ENCODE data around the gene TCTN3. TPM values are rescaled to one million over a fixed set of nuclear protein-coding genes. Genes with fewer than 3 reads are reported as not detected.
"Not testable (repeated sequence)": the region's sequence is repeated elsewhere in the genome, so short reads cannot be mapped to it uniquely, and the experiment has no call there.

TCTN3 gene
- total RNA-seq, 6 experiments from 2014 or later, result 15.5 to 24.3 (median 19.1) TPM

- TF ChIP-seq CTCF (IDR thresholded peaks at IDR 0.05) (no peak), POLR2A (IDR thresholded peaks at IDR 0.05) (no peak)
- DNase-seq (no peak), ATAC-seq (no peak)
- 100% methylated on average over 3 of the region's 4 CpGs for WGBS (ENCODE audit: insufficient coverage, low coverage, low lambda C conversion rate, missing lambda C conversion rate)
- intact Hi-C loops (cut with DNase I), result no loop called here
- Histone ChIP-seq H3K36me3 (peaks cover 0 to 33% (median 15%) of the 10 kb centered on the region in 4 donors), H3K4me3 (no peak overlapping the region), H3K4me1 (peaks cover 0 to 8% (median 0%) of the 10 kb centered on the region in 4 donors), H3K9me3 (no peaks in the 10 kb centered on the region), H3K27ac (no peak overlapping the region), H3K27me3 (no peaks in the 10 kb centered on the region)
Observed at GRCh38 chr10:95637911-95638310, 55.8 kb downstream of the TCTN3 start.

- WGBS (ENCODE audit: insufficient coverage, low coverage, low lambda C conversion rate, missing lambda C conversion rate), result 89% methylated on average over 3 of the region's 10 CpGs
- Histone ChIP-seq H3K27me3 (no peaks in the 10 kb centered on the region), H3K4me3 (no peak overlapping the region), H3K36me3 (peaks cover 0 to 37% (median 13%) of the 10 kb centered on the region in 4 donors), H3K4me1 (peaks cover 0 to 8% (median 0%) of the 10 kb centered on the region in 4 donors), H3K9me3 (no peaks in the 10 kb centered on the region), H3K27ac (no peak overlapping the region)
- TF ChIP-seq POLR2A (IDR thresholded peaks at IDR 0.05), result no peak
- no peak for DNase-seq
- intact Hi-C loops (cut with DNase I), result no loop called here
- no peak for ATAC-seq
Observed at GRCh38 chr10:95637140-95637539, 56.6 kb downstream of the TCTN3 start.

- intact Hi-C loops (cut with DNase I), result no loop called here
- no peaks in the 10 kb centered on the region for H3K9me3 ChIP-seq
- no peaks in the 10 kb centered on the region for H3K27me3 ChIP-seq
- TF ChIP-seq POLR2A (IDR thresholded peaks at IDR 0.05) (no peak), CTCF (IDR thresholded peaks at IDR 0.05) (no peak)
- 79% methylated on average over 2 of the region's 2 CpGs for whole genome bisulfite sequencing (ENCODE audit: insufficient coverage, low coverage, low lambda C conversion rate, missing lambda C conversion rate)
- H3K4me3 ChIP-seq, result no peak overlapping the region
- no peaks in the 10 kb centered on the region for H3K4me1 ChIP-seq
- H3K36me3 ChIP-seq, result peaks cover 0 to 29% (median 13%) of the 10 kb centered on the region in 4 donors
- no peak for DNase-seq
- ATAC-seq, result no peak
- no peak overlapping the region for H3K27ac ChIP-seq
Observed at GRCh38 chr10:95635319-95635733, 58.4 kb downstream of the TCTN3 start.

- H3K9me3 ChIP-seq, result no peaks in the 10 kb centered on the region
- H3K4me1 ChIP-seq, result no peaks in the 10 kb centered on the region
- no peak overlapping the region for H3K27ac ChIP-seq
- intact Hi-C loops (cut with DNase I), result no loop called here
- H3K27me3 ChIP-seq, result no peaks in the 10 kb centered on the region
- TF ChIP-seq CTCF (IDR thresholded peaks at IDR 0.05), result no peak
- no peak for TF ChIP-seq POLR2A (IDR thresholded peaks at IDR 0.05)
- ATAC-seq, result peak in 1 of 4 donors; percentile 79
- DNase-seq, result no peak
- H3K36me3 ChIP-seq, result peaks cover 0 to 54% (median 18%) of the 10 kb centered on the region in 4 donors
- H3K4me3 ChIP-seq, result no peak overlapping the region
- WGBS (ENCODE audit: insufficient coverage, low coverage, low lambda C conversion rate, missing lambda C conversion rate), result 64% methylated on average over 1 of the region's 1 CpG
Observed at GRCh38 chr10:95628786-95629185, 64.9 kb downstream of the TCTN3 start.

- DNase-seq (no peak), ATAC-seq (no peak)
- Histone ChIP-seq H3K27me3 (no peaks in the 10 kb centered on the region), H3K4me3 (no peak overlapping the region), H3K9me3 (no peaks in the 10 kb centered on the region), H3K36me3 (peaks cover 0 to 45% (median 17%) of the 10 kb centered on the region in 4 donors), H3K27ac (no peak overlapping the region), H3K4me1 (no peaks in the 10 kb centered on the region)
- intact Hi-C loops (cut with DNase I), result no loop called here
- WGBS (ENCODE audit: insufficient coverage, low coverage, low lambda C conversion rate, missing lambda C conversion rate), result 100% methylated on average over 2 of the region's 4 CpGs
- TF ChIP-seq POLR2A (IDR thresholded peaks at IDR 0.05), result no peak
Observed at GRCh38 chr10:95626500-95626899, 67.2 kb downstream of the TCTN3 start.

GRCh38 chr10:95620415-95620814 is 73.3 kb downstream of the TCTN3 start:
- H3K4me3 ChIP-seq; ATAC-seq; DNase-seq; H3K9me3 ChIP-seq; intact Hi-C loops (cut with DNase I); H3K27me3 ChIP-seq; H3K4me1 ChIP-seq; H3K27ac ChIP-seq: not testable (repeated sequence)
- H3K36me3 ChIP-seq, result peaks cover 0 to 33% (median 13%) of the 10 kb centered on the region in 4 donors
- WGBS (ENCODE audit: insufficient coverage, low coverage, low lambda C conversion rate, missing lambda C conversion rate), result 90% methylated on average over 4 of the region's 5 CpGs
